Measurements from ENCODE around the gene TSGA10IP.

The TSGA10IP gene

DNA sequence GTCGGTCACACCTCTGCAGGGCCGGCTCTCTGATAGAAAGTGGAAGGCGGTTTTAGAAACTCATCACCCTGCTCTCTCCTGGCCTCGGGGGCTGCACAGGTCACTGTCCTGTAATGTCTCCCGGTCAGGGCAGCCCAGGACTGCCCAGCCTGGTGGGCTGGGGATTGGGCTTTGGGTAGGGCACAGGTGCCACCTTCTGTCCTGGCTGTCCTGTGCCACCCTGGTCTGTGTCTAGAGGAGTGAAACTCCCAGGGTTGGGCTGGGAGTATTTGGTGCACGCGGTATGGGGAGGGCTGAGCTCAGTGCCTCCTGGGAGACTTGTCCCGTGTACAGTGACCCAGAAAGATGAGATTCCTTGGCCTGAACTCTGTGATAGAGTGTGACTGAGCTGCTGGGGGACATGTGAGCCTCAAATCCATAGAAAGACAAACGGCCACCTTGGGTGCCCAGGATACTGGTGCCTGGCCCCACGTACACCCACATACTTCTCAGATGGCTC is 34.0 kb downstream of the TSGA10IP start:
- DNase-seq, result no peak
- H3K27me3 Mint-ChIP-seq, result no peaks in the 10 kb centered on the region
- CTCF ChIA-PET, result interaction anchor here (0.9 kb wide), 1 partner anchor 9 kb away, joined by 3 read pairs; no protein-coding TSS in a partner anchor
- no peaks in the 10 kb centered on the region for H3K9me3 Mint-ChIP-seq
- H3K36me3 Mint-ChIP-seq, result peaks cover 29% of the 10 kb centered on the region
- H3K4me3 Mint-ChIP-seq, result no peak overlapping the region
- H3K27ac Mint-ChIP-seq, result peak overlapping the region; percentile 24
- no peaks in the 10 kb centered on the region for H3K4me1 Mint-ChIP-seq

DNA sequence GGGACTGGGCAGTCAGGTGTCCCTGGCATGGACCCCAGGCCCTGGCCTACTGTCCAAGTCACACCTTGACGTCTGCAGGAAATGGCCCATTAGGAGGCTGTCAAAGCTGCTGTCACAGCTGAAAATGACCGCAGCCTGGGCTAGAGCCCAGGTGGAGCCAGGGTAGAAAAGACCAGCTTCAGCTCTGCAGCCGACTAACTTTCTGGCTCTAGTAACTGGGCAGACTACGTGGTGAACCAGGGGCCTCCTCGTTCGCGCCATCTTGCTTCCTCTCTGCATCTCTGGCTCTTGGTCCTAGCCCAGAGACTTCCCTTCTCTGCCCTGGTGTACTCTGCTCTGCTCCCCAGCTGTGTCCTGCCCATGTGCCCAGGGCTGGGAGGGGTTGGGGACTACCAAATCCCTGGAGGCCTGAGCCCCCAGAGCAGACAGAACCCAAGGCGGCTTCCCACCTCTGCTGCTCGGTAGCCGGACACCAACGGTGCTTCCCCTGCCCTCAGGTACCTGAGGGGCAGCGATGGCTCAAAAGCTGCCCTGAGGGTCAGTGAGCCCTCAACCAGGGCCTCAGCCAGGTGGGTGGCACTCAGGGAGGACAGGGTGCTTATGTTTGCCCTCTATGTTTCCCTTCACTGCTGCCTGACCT is 35.9 kb downstream of the TSGA10IP start:
- no peak for DNase-seq
- Mint-ChIP-seq H3K4me3 (no peak overlapping the region), H3K27ac (no peak overlapping the region), H3K9me3 (no peaks in the 10 kb centered on the region), H3K36me3 (peaks cover 22% of the 10 kb centered on the region), H3K27me3 (no peaks in the 10 kb centered on the region), H3K4me1 (no peaks in the 10 kb centered on the region)
- CTCF ChIA-PET, result interaction anchor here (1.2 kb wide), 1 partner anchor 93 kb away, joined by 3 read pairs; the partner anchor contains the start of gene FIBP

GRCh38 chr11:65981972-65982823 is 36.9 kb downstream of the TSGA10IP start:
- H3K36me3 Mint-ChIP-seq, result peaks cover 17% of the 10 kb centered on the region
- no peak overlapping the region for H3K4me3 Mint-ChIP-seq
- DNase-seq, result no peak
- CTCF ChIA-PET, result interaction anchor here (1.2 to 1.9 kb wide), 2 partner anchors 93 to 98 kb away, joined by 3 to 8 read pairs; partner anchors contain the start of gene FIBP
- no peak overlapping the region for H3K27ac Mint-ChIP-seq
- H3K27me3 Mint-ChIP-seq, result no peaks in the 10 kb centered on the region
- H3K9me3 Mint-ChIP-seq, result no peaks in the 10 kb centered on the region
- H3K4me1 Mint-ChIP-seq, result no peaks in the 10 kb centered on the region

DNA sequence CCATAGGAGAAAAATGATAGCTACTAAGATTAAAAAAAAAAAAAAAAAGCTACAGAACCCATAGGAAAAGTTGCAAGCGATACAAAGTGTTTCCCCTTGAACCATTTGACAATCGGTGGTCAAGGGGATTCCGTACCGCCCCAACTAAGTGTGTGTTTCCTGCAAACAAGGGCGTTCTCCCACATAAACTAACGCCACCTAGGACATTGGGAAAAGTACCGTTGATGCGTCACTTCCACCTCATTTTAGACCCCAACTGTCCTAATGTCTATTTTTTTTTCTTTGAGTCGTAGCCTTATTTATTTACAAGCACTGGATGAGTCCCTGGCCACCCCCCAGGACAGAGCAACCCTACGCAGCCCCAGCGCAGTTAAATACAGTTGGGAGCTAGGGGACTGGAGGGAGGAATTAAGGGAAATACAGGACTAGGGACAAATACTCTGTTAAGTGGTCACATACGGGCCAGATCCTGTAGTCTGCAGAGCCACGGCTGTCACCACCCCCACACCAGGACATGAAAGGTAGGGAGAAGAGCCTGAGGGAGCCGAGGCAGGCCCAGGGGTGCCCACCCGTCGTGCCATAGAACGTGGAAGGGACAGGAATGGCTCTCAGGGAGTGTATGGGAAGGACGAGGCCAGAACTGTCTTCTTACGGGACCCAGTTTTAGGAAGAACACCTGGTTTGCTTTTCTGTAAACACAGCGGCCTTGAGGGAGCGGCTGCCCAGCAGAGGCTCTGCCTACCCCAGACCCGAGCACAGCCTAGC is 37.7 kb downstream of the TSGA10IP start:
- no peaks in the 10 kb centered on the region for H3K4me1 Mint-ChIP-seq
- H3K4me3 Mint-ChIP-seq, result no peak overlapping the region
- H3K36me3 Mint-ChIP-seq, result peaks cover 13% of the 10 kb centered on the region
- H3K9me3 Mint-ChIP-seq, result no peaks in the 10 kb centered on the region
- no peak for DNase-seq
- no peaks in the 10 kb centered on the region for H3K27me3 Mint-ChIP-seq
- CTCF ChIA-PET, result interaction anchor here (0.6 to 1.9 kb wide), 2 partner anchors 66 to 98 kb away, joined by 3 to 8 read pairs; no protein-coding TSS in a partner anchor
- no peak overlapping the region for H3K27ac Mint-ChIP-seq

- peaks cover 10% of the 10 kb centered on the region for H3K36me3 Mint-ChIP-seq
- no peak for DNase-seq
- H3K4me1 Mint-ChIP-seq, result no peaks in the 10 kb centered on the region
- H3K9me3 Mint-ChIP-seq, result no peaks in the 10 kb centered on the region
- H3K27me3 Mint-ChIP-seq, result no peaks in the 10 kb centered on the region
- no peak overlapping the region for H3K4me3 Mint-ChIP-seq
- CTCF ChIA-PET, result interaction anchor here (0.6 to 1.9 kb wide), 2 partner anchors 67 to 99 kb away, joined by 3 to 8 read pairs; no protein-coding TSS in a partner anchor
- no peak overlapping the region for H3K27ac Mint-ChIP-seq
These were observed 38.3 kb downstream of the TSGA10IP start for GRCh38 chr11:65983589-65983987.

GRCh38 chr11:65987336-65987735 is 42.1 kb downstream of the TSGA10IP start:
- no peak overlapping the region for H3K27ac Mint-ChIP-seq

DNA sequence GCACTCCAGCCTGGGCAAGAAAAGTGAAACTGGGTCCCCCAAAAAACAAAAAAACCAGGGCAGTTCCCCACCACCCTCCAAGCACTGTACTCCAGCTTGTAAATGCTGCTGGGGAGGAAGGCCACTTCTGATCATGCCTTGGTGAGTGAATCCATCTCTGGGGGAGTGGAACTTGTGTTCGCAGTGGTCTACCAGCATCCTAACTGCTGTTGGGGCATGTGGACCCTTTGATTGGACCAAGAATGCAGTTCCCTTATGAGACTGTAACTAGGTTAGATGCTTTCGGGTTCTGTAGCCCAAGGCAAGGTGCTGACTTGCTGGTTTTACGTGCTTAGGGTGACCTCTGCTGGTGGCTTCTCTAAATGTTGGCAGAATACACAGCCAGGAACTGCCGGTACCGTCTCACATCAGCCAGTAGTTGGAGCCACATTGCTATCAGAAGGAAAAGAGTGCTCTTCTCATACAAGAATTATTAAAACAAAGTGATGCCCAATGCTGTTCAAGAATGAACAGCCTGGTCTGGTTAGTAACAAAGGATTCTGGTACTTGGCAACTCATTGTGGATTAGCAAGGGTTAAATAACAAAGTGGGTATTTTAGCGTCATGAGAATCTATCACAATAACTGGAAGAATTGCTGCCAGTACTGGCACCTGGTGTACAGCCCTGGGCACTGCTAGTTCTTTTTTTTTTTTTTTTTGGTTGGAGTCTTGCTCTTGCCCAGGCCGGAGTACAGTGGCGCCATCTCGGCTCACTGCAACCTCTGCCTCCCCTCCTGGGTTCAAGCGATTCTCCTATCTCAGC is 43.7 kb downstream of the TSGA10IP start:
- CTCF ChIA-PET, result interaction anchor here (0.6 to 9.1 kb wide), 19 partner anchors 9 to 401 kb away, joined by 3 to 126 read pairs (median 3); partner anchors contain the start of genes CCDC85B, FIBP and KAT5
- peaks cover 6% of the 10 kb centered on the region for H3K4me1 Mint-ChIP-seq
- no peaks in the 10 kb centered on the region for H3K9me3 Mint-ChIP-seq
- no peak overlapping the region for H3K4me3 Mint-ChIP-seq
- peaks cover 1% of the 10 kb centered on the region for H3K36me3 Mint-ChIP-seq
- no peaks in the 10 kb centered on the region for H3K27me3 Mint-ChIP-seq
- DNase-seq, result peak; percentile 96
- peak overlapping the region; percentile 74 for H3K27ac Mint-ChIP-seq

More at GRCh38 chr11:65987336-65987735, 42.1 kb downstream of the TSGA10IP start:
- no peaks in the 10 kb centered on the region for H3K9me3 Mint-ChIP-seq
- H3K4me3 Mint-ChIP-seq, result no peak overlapping the region
- CTCF ChIA-PET, result interaction anchor here (4.1 to 9.1 kb wide), 2 partner anchors 35 to 104 kb away, joined by 16 to 126 read pairs; no protein-coding TSS in a partner anchor
- H3K4me1 Mint-ChIP-seq, result peaks cover 6% of the 10 kb centered on the region
- no peak for DNase-seq
- no peaks in the 10 kb centered on the region for H3K27me3 Mint-ChIP-seq
- peaks cover 1% of the 10 kb centered on the region for H3K36me3 Mint-ChIP-seq

- peaks cover 7% of the 10 kb centered on the region for H3K36me3 Mint-ChIP-seq
- no peaks in the 10 kb centered on the region for H3K27me3 Mint-ChIP-seq
- DNase-seq, result no peak
- H3K9me3 Mint-ChIP-seq, result no peaks in the 10 kb centered on the region
- CTCF ChIA-PET, result interaction anchor here (1.9 to 9.1 kb wide), 5 partner anchors 53 to 213 kb away, joined by 8 to 126 read pairs (median 8); partner anchors contain the start of genes CCDC85B and FIBP
- no peak overlapping the region for H3K4me3 Mint-ChIP-seq
- no peak overlapping the region for H3K27ac Mint-ChIP-seq
- peaks cover 6% of the 10 kb centered on the region for H3K4me1 Mint-ChIP-seq
These were observed 46.8 kb downstream of the TSGA10IP start for GRCh38 chr11:65992056-65992455.

DNA sequence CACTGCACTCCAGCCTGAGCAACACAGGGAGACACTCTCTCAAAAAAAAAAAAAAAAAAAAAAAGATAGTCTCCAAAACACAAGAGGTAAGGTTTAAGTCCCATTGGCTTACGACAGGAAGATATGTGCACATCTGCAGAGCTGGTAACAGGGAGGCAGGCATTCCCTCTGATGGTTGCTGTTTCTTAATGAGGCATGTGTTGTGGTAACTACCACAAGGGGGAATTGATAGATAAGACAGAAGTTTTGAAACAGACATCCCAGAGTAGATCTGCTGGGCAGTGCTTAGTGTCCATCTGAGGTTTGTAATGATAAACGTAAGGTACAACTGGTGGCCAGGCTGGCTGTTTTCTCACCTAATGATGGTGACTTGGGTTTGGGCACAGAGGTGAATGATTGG is 52.0 kb downstream of the TSGA10IP start:
- Mint-ChIP-seq H3K4me3 (no peak overlapping the region), H3K9me3 (no peaks in the 10 kb centered on the region), H3K27ac (no peak overlapping the region), H3K36me3 (peaks cover 46% of the 10 kb centered on the region), H3K4me1 (peaks cover 38% of the 10 kb centered on the region), H3K27me3 (no peaks in the 10 kb centered on the region)
- no peak for DNase-seq
- CTCF ChIA-PET, result interaction anchor here (0.7 to 0.9 kb wide), 2 partner anchors 25 to 113 kb away, joined by 3 to 4 read pairs; no protein-coding TSS in a partner anchor

- Mint-ChIP-seq H3K9me3 (no peaks in the 10 kb centered on the region), H3K27me3 (no peaks in the 10 kb centered on the region), H3K27ac (peak within 1 kb of the TSS; percentile 98), H3K4me1 (peaks cover 56% of the 10 kb centered on the region), H3K36me3 (peaks cover 66% of the 10 kb centered on the region), H3K4me3 (peak within 1 kb of the TSS; percentile 96)
- CTCF ChIA-PET, result interaction anchor here (0.8 to 1.5 kb wide), 6 partner anchors 20 to 142 kb away, joined by 3 to 5 read pairs (median 4); partner anchors contain the start of gene CCDC85B
- peak; percentile 95 for DNase-seq
These were observed 56.8 kb downstream of the TSGA10IP start, which contains the start of the genes BANF1 and EIF1AD for GRCh38 chr11:66001942-66002647. TSS of gene BANF1 (plus strand) at chr11:66002503. CDS start at chr11:66003251, 748 bp downstream. TSS of gene EIF1AD (minus strand) at chr11:66002157. CDS start at chr11:66000389, 1,768 bp downstream.

DNA sequence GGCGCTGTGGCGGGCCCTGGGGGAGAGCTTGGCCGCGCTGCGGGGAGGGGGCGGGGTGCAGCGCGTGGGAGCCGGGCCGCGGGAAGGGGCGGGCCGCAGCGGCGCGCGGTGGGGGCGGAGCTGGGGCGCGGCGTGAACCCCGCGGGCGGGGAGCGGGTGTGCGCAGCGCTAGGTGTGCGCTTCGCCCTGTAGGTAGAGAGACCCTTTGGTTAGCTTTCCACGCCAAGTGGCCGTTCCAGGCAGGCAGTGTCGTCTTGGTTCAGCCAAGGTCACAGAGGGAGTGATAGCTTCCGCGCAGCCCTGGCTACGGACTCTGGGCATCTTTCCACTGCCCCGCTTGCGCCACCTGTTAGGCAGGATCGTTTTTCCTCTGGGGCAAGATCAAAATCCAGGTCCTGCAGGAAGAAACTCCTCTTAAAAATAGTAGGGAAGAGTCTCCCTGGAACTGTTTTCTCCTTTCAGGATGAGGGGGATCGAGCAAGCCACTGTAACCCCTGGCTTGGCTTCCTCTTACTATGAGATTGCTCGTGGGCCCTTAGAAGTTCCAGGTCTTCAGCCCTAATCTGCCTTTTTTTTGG is 57.5 kb downstream of the TSGA10IP start:
- peaks cover 61% of the 10 kb centered on the region for H3K36me3 Mint-ChIP-seq
- no peaks in the 10 kb centered on the region for H3K9me3 Mint-ChIP-seq
- no peak for DNase-seq
- CTCF ChIA-PET, result interaction anchor here (0.8 to 1.5 kb wide), 6 partner anchors 20 to 143 kb away, joined by 3 to 5 read pairs (median 4); partner anchors contain the start of gene CCDC85B
- peaks cover 53% of the 10 kb centered on the region for H3K4me1 Mint-ChIP-seq
- H3K4me3 Mint-ChIP-seq, result peak overlapping the region; percentile 96
- peak overlapping the region; percentile 98 for H3K27ac Mint-ChIP-seq
- H3K27me3 Mint-ChIP-seq, result no peaks in the 10 kb centered on the region

- Mint-ChIP-seq H3K4me3 (peak overlapping the region; percentile 96), H3K36me3 (peaks cover 55% of the 10 kb centered on the region), H3K4me1 (peaks cover 52% of the 10 kb centered on the region), H3K27me3 (no peaks in the 10 kb centered on the region), H3K9me3 (no peaks in the 10 kb centered on the region), H3K27ac (peak overlapping the region; percentile 85)
- DNase-seq, result no peak
- CTCF ChIA-PET, result interaction anchor here (1.2 to 1.5 kb wide), 4 partner anchors 19 to 144 kb away, joined by 4 to 7 read pairs (median 5); no protein-coding TSS in a partner anchor
These were observed 58.0 kb downstream of the TSGA10IP start for GRCh38 chr11:66003291-66003690.

Data from activated naive CD4-positive, alpha-beta T cell treated with anti-CD3 and anti-CD28 coated beads, Interleukin-2, amount 10 ng/mL, durations not matched to agents 7 days and 5 days (primary cell).